8988T (cell line): ENCODE results near the gene PHLDB3.
"Not testable (repeated sequence)": the region's sequence is repeated elsewhere in the genome, so short reads cannot be mapped to it uniquely, and the experiment has no call there.

Source experiments
- DNase-seq: peaks from one replicate; pipeline ENCODE4 v3.0.0; 2011

PHLDB3 gene

GRCh38 chr19:43526884-43527859, 22.6 kb upstream of the PHLDB3 start, which contains the start of gene ETHE1:
ETHE1 (minus strand) TSS chr19:43527201; CDS start chr19:43527177, 24 bp downstream.
- DNase-seq = peak; percentile 75

DNA sequence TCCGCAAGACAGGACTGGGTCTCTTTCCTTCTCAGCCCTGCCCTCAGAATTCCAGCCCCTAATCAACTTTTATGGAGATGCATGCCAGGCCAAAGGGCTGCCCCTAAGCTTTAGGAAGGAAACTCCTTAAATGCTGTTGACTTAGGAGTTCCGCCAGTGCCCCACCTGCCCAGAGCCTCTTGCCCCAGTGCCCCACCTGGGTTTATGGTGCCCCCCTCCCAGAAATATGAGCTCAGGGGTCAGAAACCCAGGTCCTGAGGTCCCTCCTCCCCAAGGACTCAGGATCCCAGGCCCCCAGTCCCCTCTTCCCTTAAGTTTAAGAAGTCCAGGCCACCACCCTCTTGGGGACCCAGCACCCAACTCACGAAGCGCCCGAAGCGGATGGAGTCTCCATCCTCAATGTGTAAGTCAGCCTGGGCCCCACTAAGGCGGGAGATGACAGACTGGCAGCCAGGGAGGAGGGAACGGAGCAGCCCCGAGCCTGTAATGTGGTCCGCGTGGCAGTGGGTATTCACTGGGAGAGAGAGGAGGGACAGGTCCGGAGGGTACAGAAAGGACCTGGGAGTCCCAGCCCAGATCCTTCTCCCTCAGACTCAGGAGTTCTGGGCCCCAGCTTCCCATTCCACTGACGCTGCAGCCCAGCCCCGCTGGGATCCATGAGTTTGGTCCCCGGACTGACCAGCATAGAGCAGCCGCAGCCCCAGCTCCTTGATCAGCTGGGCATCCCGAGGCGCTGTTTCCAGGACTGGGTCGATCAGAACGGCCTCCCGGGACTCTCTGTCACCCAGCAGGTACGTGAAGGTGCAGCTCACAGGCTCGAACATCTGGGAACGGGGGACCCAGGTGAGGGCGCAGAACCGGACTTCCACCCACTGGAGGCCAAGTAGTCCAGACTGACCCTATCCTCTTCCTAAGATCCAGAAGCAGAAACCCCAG, 21.6 kb upstream of the PHLDB3 start:
- no peak for DNase-seq

DNA sequence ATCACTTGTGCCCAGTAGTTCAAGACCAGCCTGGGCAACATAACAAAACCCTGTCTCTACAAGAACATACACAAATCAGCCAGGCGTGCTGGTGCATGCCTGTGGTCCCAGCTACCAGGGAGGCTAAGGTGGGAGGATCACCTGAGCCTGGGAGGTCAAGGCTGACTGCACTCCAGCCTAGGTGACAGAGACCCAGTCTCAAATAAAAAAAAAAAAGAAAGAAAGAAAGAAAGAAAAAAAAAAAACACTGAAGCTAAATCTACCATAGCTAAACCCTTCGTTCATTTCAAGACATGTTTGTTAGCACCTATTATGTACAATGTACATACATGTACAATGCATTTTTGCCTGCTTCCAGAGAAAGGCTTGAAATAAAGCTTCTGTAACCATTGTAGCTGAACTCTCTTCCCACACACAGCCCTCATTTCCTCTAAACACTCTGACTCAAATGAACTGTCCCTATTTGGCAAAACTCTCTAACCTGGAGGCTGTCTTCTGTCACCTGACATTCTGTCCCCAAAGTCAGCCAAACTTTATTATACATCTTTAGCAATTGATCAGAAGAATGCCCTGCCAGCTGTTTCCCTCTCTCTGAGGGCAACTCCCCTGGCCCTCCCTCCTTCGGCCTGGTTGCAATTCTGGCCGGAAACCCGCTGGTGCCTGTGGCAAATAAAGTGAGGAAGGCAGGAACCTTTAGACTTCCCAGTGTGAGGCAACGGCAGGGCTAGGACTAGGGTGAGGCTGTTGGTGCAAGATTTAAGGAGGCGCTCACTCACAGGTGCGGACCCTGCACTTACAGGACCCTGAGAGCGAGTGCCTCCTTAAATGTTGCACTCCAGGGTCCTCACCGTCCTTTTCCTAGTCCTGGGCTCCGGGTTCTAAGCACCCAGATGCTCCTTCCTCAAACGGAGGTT, 20.6 kb upstream of the PHLDB3 start:
- DNase-seq = peak; percentile 41

- DNase-seq = not testable (repeated sequence)
Measured at GRCh38 chr19:43523696-43524095, 19.1 kb upstream of the PHLDB3 start.

GRCh38 chr19:43522929-43523328, 18.4 kb upstream of the PHLDB3 start:
- DNase-seq = no peak

- no peak for DNase-seq
Measured at GRCh38 chr19:43519436-43520088, 15.0 kb upstream of the PHLDB3 start.

DNA sequence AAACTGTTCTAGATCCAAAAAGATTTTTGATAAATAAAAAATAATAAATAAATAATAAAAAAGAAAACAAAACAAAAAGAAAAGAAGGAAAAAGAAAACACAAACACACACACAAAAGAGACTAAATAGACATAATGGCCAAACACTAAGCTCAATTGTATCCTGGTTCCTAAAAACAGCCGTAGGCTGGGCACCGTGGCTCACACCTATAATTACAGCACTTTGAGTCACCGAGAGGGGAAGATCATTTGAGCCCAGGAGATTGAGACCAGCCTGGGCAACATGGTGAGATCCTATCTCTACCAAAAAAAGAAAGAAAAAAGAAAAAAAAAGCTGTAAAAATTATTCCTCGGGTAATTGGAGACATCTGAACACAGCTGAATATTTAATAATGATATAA, 13.5 kb upstream of the PHLDB3 start:
- DNase-seq = no peak

DNA sequence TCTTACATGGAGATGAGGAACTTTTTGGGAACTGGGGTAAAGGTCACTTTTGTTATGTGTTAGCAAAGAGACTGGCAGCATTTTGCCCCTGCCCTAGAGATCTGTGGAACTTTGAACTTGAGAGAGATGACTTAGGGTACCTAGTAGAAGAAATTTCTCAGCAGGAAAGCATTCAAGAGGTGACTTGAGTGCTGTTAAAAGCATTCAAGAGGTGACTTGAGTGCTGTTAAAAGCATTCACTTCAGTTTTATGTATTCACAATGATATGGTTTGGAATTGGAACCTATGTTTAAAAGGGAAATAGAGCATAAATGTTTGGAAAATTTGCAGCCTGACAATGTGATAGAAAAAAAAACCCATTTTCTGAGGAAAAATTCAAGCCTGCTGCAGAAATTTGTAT, 7.9 kb upstream of the PHLDB3 start:
- not testable (repeated sequence) for DNase-seq

DNA sequence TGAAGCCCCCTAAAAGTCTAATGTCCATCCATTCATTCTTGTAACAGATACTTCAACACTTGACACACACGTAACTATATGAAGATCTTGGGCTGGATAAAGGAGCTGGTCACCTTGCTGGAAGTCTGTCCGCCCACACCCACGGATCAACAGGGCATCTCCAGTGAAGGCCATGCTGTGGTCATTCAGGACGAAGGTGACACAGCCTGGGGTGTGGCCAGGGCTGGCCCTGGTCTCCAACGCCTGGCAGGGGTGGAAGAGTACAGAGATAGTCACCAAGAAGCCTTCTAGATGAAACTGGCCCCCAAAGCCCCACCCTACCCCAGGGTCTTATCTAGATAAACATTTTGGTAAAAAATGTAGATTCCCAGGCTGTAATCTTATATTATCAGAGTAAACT, 6.8 kb upstream of the PHLDB3 start:
- DNase-seq = no peak

DNA sequence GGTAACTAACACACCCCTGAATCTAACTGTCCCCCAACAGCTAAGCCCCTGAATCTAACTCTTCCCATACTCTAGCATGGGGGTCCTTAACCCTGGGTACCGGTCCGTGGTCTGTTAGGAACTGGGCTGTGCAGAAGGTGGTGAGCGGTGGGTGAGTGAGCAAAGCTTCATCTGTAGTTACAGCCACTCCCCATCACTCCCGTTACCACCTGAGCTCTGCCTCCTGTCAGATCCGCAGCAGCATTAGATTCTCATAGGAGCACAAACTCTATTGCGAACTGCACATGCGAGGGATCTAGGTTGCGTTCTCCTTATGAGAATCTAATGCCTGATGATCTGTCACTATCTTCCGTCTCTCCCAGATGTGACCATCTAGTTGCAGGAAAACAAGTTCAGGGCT, 6.2 kb upstream of the PHLDB3 start:
- DNase-seq = no peak

- DNase-seq = no peak
Measured at GRCh38 chr19:43507880-43508279, 3.3 kb upstream of the PHLDB3 start.

DNA sequence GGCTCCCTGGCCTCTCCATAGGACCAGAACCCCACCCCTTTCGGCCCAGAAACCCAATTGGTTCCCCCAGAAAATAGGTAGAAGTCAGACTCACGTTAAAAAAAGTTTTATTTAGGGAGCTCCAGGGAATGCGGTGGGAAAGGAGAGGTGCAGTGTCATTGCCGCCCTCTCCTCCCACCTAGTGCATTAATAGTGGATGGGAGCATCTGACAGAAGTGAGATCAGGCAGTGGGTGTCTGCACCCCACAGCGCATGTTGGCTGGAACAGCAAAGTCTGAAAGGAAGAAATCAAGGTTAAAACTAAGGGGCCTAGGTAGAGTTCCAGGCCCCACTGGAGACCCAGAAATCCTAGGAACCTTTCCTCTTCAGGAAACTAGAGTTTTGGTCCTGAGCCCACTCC, 2.1 kb upstream of the PHLDB3 start:
- no peak for DNase-seq

DNA sequence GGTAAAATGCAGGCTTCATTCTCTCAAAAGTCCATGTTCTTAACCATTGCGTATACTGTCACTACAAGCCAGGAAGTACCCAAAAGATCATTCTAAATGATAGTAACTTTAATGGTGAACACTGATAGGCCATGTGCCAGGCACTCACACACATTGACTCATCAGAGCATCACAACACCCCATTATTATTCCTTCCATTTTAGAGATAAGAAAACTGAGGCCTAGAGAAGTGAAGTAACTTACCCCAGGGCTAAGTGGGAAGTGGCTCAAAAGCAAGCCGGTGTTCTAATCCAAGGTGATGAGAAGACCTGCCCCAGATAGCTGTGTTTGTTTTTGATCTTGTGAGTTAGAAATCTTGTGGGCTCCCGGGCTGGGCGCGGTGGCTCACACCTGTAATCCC, 1.4 kb upstream of the PHLDB3 start:
- DNase-seq = no peak

DNA sequence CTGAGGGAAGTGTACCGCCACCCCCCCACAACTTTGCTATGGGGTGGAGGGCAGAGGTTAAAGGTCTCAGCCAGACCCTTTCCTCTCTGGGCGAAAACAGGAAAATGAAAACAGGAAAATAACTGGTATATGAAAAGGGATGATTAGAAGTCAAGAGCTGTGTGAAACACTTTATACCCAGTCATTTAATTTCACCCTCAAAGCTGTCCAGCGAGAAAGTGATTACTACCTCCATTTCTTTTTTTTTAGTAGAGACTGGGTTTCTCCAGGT, 575 bp upstream of the PHLDB3 start:
- DNase-seq = no peak

GRCh38 chr19:43503501-43504425, 783 bp downstream of the PHLDB3 start:
- DNase-seq = peak; percentile 77

DNA sequence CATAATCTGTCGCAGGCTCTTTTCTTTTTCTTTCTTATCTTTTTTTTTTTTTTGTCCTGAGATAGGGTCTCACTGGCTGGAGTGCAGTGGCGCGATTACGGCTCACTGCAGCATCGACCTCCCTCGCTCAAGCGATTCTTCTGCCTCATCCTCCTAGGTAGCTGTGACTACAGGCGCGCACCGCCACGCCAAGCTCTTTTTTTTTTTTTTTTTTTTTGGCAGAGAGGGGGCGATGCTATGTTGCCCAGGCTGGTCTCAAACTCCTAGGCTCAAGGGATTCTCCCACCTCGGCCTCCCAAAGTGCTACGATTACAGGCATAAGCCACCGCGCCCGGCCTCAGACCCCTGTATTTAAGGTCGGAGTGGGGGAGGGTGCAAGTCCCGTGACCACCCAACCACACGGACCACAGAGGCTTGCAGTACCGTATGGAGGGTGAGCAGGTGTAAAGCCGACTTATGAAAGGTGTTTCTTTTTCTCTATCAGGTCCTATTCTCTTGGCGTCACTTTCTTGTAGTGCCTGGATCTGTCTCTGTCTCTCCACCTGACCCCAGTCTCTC, 2.0 kb downstream of the PHLDB3 start:
- DNase-seq = no peak

DNA sequence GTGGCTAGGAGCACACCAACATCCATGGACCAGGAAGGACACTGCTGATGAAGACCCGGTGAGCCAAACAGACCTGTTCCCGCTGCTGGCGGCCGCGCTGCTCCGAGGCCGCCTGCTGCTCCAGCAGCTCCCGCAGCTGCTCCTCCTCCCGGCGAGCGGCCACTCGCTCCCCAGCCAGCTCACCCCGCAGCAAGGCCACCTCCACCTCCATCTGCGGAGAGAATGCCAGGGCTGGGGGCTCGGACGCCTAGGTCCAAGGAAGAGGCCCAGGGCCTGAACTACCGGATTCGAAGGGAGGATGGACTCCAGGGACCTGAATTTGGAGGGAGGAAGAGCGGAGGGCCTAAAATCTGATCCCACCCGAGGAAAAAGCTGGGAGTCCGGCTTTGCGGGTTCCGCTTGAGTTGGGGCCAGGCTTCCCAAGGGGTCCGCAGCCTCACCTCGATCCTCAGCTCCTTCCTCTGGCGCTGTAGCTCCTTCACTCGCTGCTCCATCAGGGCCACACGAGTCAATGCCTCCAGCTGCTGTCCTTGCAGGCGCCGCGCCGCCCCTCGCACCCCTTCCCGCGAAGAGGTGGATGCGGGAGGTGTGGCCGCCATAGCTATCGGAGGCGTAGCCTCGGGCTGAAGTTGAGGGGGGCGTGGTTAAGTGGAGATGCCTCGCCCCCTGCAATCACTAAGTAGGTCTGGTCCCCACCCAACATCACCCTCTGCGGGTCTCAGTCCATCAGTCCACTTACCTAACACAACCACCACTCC, 2.7 kb downstream of the PHLDB3 start:
- no peak for DNase-seq

- no peak for DNase-seq
Measured at GRCh38 chr19:43499042-43499441, 5.5 kb downstream of the PHLDB3 start.

- DNase-seq = no peak
Measured at GRCh38 chr19:43498233-43498842, 6.2 kb downstream of the PHLDB3 start.
